Kidney capillary endothelial cell (primary cell): ENCODE results near the gene BRD8.

Experiments used
- DNase-seq: peaks from one replicate; pipeline ENCODE4 v3.0.0-alpha.2; 2018; ENCODE audit warnings: low spot score

Gene BRD8

GRCh38 chr5:138102454-138103318 is 75.7 kb downstream of the BRD8 start:
- DNase-seq = no peak

- no peak for DNase-seq
These were observed 81.2 kb downstream of the BRD8 start for GRCh38 chr5:138096997-138097828.

GRCh38 chr5:138096363-138096762 is 82.1 kb downstream of the BRD8 start:
- no peak for DNase-seq

- no peak for DNase-seq
These were observed 83.1 kb downstream of the BRD8 start for GRCh38 chr5:138095100-138095907.

GRCh38 chr5:138093036-138093435 is 85.4 kb downstream of the BRD8 start:
- no peak for DNase-seq

GRCh38 chr5:138092301-138092700 is 86.1 kb downstream of the BRD8 start:
- DNase-seq = no peak

- DNase-seq = no peak
These were observed 86.7 kb downstream of the BRD8 start for GRCh38 chr5:138091685-138092084.
